HG02970 (cell line): ENCODE measurements around the gene ACAD9.
"Not testable (repeated sequence)": the region's sequence is repeated elsewhere in the genome, so short reads cannot be mapped to it uniquely, and the experiment has no call there.

Experiments
- ATAC-seq: cut with Tn5 transposase; IDR thresholded peaks from one replicate; pipeline ENCODE4 v1.9.1; 2021; ENCODE audit warnings: mild to moderate bottlenecking, moderate library complexity, moderate number of reproducible peaks; ENCODE audit not compliant: unreplicated experiment, low FRiP score

ACAD9 gene

GRCh38 chr3:128884992-128885391, 5.6 kb downstream of the ACAD9 start:
- no peak for ATAC-seq

- no peak for ATAC-seq
Measured at GRCh38 chr3:128889139-128889894, 9.9 kb downstream of the ACAD9 start.

GRCh38 chr3:128895843-128896697, 16.6 kb downstream of the ACAD9 start:
- ATAC-seq, result no peak

- no peak for ATAC-seq
Measured at GRCh38 chr3:128902426-128902825, 23.0 kb downstream of the ACAD9 start.

- ATAC-seq, result no peak
Measured at GRCh38 chr3:128903501-128903900, 24.1 kb downstream of the ACAD9 start.

- no peak for ATAC-seq
Measured at GRCh38 chr3:128906031-128906803, 26.8 kb downstream of the ACAD9 start.

- ATAC-seq, result no peak
Measured at GRCh38 chr3:128906804-128907525, 27.5 kb downstream of the ACAD9 start.

- ATAC-seq, result no peak
Measured at GRCh38 chr3:128907706-128908445, 28.5 kb downstream of the ACAD9 start.

- no peak for ATAC-seq
Measured at GRCh38 chr3:128908951-128909350, 29.5 kb downstream of the ACAD9 start.

- ATAC-seq, result no peak
Measured at GRCh38 chr3:128910006-128910405, 30.6 kb downstream of the ACAD9 start.

GRCh38 chr3:128911911-128912310, 32.5 kb downstream of the ACAD9 start:
- ATAC-seq, result no peak

- no peak for ATAC-seq
Measured at GRCh38 chr3:128914966-128915645, 35.7 kb downstream of the ACAD9 start.

GRCh38 chr3:128917291-128917690, 37.9 kb downstream of the ACAD9 start:
- no peak for ATAC-seq

- no peak for ATAC-seq
Measured at GRCh38 chr3:128919988-128920387, 40.6 kb downstream of the ACAD9 start.

GRCh38 chr3:128922804-128923459, 43.5 kb downstream of the ACAD9 start:
- ATAC-seq, result no peak

GRCh38 chr3:128923576-128923975, 44.2 kb downstream of the ACAD9 start:
- no peak for ATAC-seq

GRCh38 chr3:128923986-128924385, 44.6 kb downstream of the ACAD9 start:
- ATAC-seq, result not testable (repeated sequence)

- ATAC-seq, result no peak
Measured at GRCh38 chr3:128929364-128929763, 49.9 kb downstream of the ACAD9 start.

GRCh38 chr3:128931046-128931445, 51.6 kb downstream of the ACAD9 start:
- no peak for ATAC-seq
